ENCODE results near the gene USP31. TPM values are rescaled to one million over a fixed set of nuclear protein-coding genes. Genes with fewer than 3 reads are reported as not detected.

Gene USP31
- total and polyA plus RNA-seq, 7 experiments from 2014 or later = 0.20 to 6.0 (median 3.6) TPM

GRCh38 chr16:23140107-23140506, 9.1 kb downstream of the USP31 start:
- ATAC-seq = no peak
- no peaks in the 10 kb centered on the region for H3K4me1 ChIP-seq (ENCODE audit: control insufficient read depth in 2 of 2, insufficient read depth in 2 of 2, low read length in 2 of 2)
- H3K9me3 Mint-ChIP-seq = peaks cover 0 to 39% (median 18%) of the 10 kb centered on the region in 11 donors
- H3K4me3 Mint-ChIP-seq = no peak overlapping the region
- H3K27me3 Mint-ChIP-seq = no peaks in the 10 kb centered on the region
- H3K4me1 Mint-ChIP-seq = peaks cover 2 to 8% (median 3%) of the 10 kb centered on the region in 7 donors
- H3K27me3 ChIP-seq (ENCODE audit: control insufficient read depth in 2 of 2, insufficient read depth in 2 of 2, low read length in 2 of 2) = no peaks in the 10 kb centered on the region
- no peak for DNase-seq
- CTCF ChIA-PET = no interaction called here
- no peak overlapping the region for H3K27ac Mint-ChIP-seq
- intact Hi-C loops (cut with micrococcal nuclease) = no loop called here
- H3K27ac ChIP-seq (ENCODE audit: low read depth, low read length) = no peak overlapping the region
- peaks cover 5 to 25% (median 12%) of the 10 kb centered on the region in 5 donors for H3K36me3 Mint-ChIP-seq
- H3K36me3 ChIP-seq (ENCODE audit: control insufficient read depth in 2 of 3, insufficient read depth in 3 of 3, low read length in 3 of 3) = no peaks in the 10 kb centered on the region
- H3K4me3 ChIP-seq (ENCODE audit: low read length) = no peak overlapping the region
- POLR2A ChIA-PET = no interaction called here
- H3K9me3 ChIP-seq (ENCODE audit: control insufficient read depth in 2 of 3, low read length in 3 of 3) = no peaks in the 10 kb centered on the region

GRCh38 chr16:23137818-23138217, 11.4 kb downstream of the USP31 start:
- Mint-ChIP-seq H3K4me3 (no peak overlapping the region), H3K4me1 (peaks cover 0 to 6% (median 0%) of the 10 kb centered on the region in 7 donors), H3K27ac (no peak overlapping the region), H3K27me3 (peaks cover 0 to 2% (median 0%) of the 10 kb centered on the region in 5 donors), H3K36me3 (peaks cover 5 to 31% (median 12%) of the 10 kb centered on the region in 5 donors), H3K9me3 (peaks cover 0 to 41% (median 18%) of the 10 kb centered on the region in 11 donors)
- POLR2A ChIA-PET = no interaction called here
- Histone ChIP-seq H3K27me3 (ENCODE audit: control insufficient read depth in 2 of 2, insufficient read depth in 2 of 2, low read length in 2 of 2) (no peaks in the 10 kb centered on the region), H3K4me1 (ENCODE audit: control insufficient read depth in 2 of 2, insufficient read depth in 2 of 2, low read length in 2 of 2) (no peaks in the 10 kb centered on the region), H3K27ac (ENCODE audit: low read depth, low read length) (no peak overlapping the region), H3K9me3 (ENCODE audit: control insufficient read depth in 2 of 3, low read length in 3 of 3) (no peaks in the 10 kb centered on the region), H3K36me3 (ENCODE audit: control insufficient read depth in 2 of 3, insufficient read depth in 3 of 3, low read length in 3 of 3) (no peaks in the 10 kb centered on the region), H3K4me3 (ENCODE audit: low read length) (no peak overlapping the region)
- DNase-seq = no peak
- no peak for ATAC-seq
- CTCF ChIA-PET = no interaction called here
- intact Hi-C loops (cut with micrococcal nuclease) = no loop called here

- peaks cover 0 to 41% (median 18%) of the 10 kb centered on the region in 11 donors for H3K9me3 Mint-ChIP-seq
- no peaks in the 10 kb centered on the region for H3K9me3 ChIP-seq (ENCODE audit: control insufficient read depth in 2 of 3, low read length in 3 of 3)
- intact Hi-C loops (cut with micrococcal nuclease) = no loop called here
- H3K27me3 Mint-ChIP-seq = peaks cover 0 to 2% (median 0%) of the 10 kb centered on the region in 5 donors
- H3K27me3 ChIP-seq (ENCODE audit: control insufficient read depth in 2 of 2, insufficient read depth in 2 of 2, low read length in 2 of 2) = no peaks in the 10 kb centered on the region
- no peak overlapping the region for H3K27ac ChIP-seq (ENCODE audit: low read depth, low read length)
- H3K4me3 ChIP-seq (ENCODE audit: low read length) = no peak overlapping the region
- no peak overlapping the region for H3K27ac Mint-ChIP-seq
- no peaks in the 10 kb centered on the region for H3K36me3 ChIP-seq (ENCODE audit: control insufficient read depth in 2 of 3, insufficient read depth in 3 of 3, low read length in 3 of 3)
- ChIA-PET CTCF (no interaction called here), POLR2A (no interaction called here)
- DNase-seq (no peak), ATAC-seq (no peak)
- H3K4me1 Mint-ChIP-seq = peaks cover 0 to 9% (median 0%) of the 10 kb centered on the region in 7 donors
- no peaks in the 10 kb centered on the region for H3K4me1 ChIP-seq (ENCODE audit: control insufficient read depth in 2 of 2, insufficient read depth in 2 of 2, low read length in 2 of 2)
- peaks cover 5 to 31% (median 12%) of the 10 kb centered on the region in 5 donors for H3K36me3 Mint-ChIP-seq
- no peak overlapping the region for H3K4me3 Mint-ChIP-seq
These were observed 12.0 kb downstream of the USP31 start for GRCh38 chr16:23137256-23137655.

- Mint-ChIP-seq H3K4me3 (no peak overlapping the region), H3K27ac (no peak overlapping the region), H3K4me1 (peaks cover 0 to 9% (median 4%) of the 10 kb centered on the region in 7 donors), H3K9me3 (peaks cover 0 to 41% (median 18%) of the 10 kb centered on the region in 11 donors), H3K27me3 (peaks cover 0 to 2% (median 0%) of the 10 kb centered on the region in 5 donors), H3K36me3 (peaks cover 5 to 31% (median 12%) of the 10 kb centered on the region in 5 donors)
- intact Hi-C loops (cut with micrococcal nuclease) = no loop called here
- Histone ChIP-seq H3K36me3 (ENCODE audit: control insufficient read depth in 2 of 3, insufficient read depth in 3 of 3, low read length in 3 of 3) (no peaks in the 10 kb centered on the region), H3K4me1 (ENCODE audit: control insufficient read depth in 2 of 2, insufficient read depth in 2 of 2, low read length in 2 of 2) (no peaks in the 10 kb centered on the region), H3K4me3 (ENCODE audit: low read length) (no peak overlapping the region), H3K9me3 (ENCODE audit: control insufficient read depth in 2 of 3, low read length in 3 of 3) (no peaks in the 10 kb centered on the region), H3K27ac (ENCODE audit: low read depth, low read length) (no peak overlapping the region), H3K27me3 (ENCODE audit: control insufficient read depth in 2 of 2, insufficient read depth in 2 of 2, low read length in 2 of 2) (no peaks in the 10 kb centered on the region)
- ATAC-seq (no peak), DNase-seq (no peak)
- ChIA-PET POLR2A (no interaction called here), CTCF (no interaction called here)
These were observed 15.0 kb downstream of the USP31 start for GRCh38 chr16:23134274-23134673.

- Mint-ChIP-seq H3K27ac (no peak overlapping the region), H3K4me3 (no peak overlapping the region), H3K27me3 (peaks cover 0 to 2% (median 0%) of the 10 kb centered on the region in 5 donors), H3K36me3 (peaks cover 0 to 22% (median 7%) of the 10 kb centered on the region in 5 donors), H3K4me1 (peaks cover 0 to 5% (median 4%) of the 10 kb centered on the region in 7 donors), H3K9me3 (peaks cover 0 to 29% (median 13%) of the 10 kb centered on the region in 11 donors)
- no peak overlapping the region for H3K27ac ChIP-seq (ENCODE audit: low read depth, low read length)
- H3K36me3 ChIP-seq (ENCODE audit: control insufficient read depth in 2 of 3, insufficient read depth in 3 of 3, low read length in 3 of 3) = no peaks in the 10 kb centered on the region
- ATAC-seq = no peak
- no peaks in the 10 kb centered on the region for H3K9me3 ChIP-seq (ENCODE audit: control insufficient read depth in 2 of 3, low read length in 3 of 3)
- ChIA-PET CTCF (no interaction called here), POLR2A (no interaction called here)
- no peaks in the 10 kb centered on the region for H3K4me1 ChIP-seq (ENCODE audit: control insufficient read depth in 2 of 2, insufficient read depth in 2 of 2, low read length in 2 of 2)
- intact Hi-C loops (cut with micrococcal nuclease) = no loop called here
- no peak for DNase-seq
- no peak overlapping the region for H3K4me3 ChIP-seq (ENCODE audit: low read length)
- no peaks in the 10 kb centered on the region for H3K27me3 ChIP-seq (ENCODE audit: control insufficient read depth in 2 of 2, insufficient read depth in 2 of 2, low read length in 2 of 2)
These were observed 16.3 kb downstream of the USP31 start for GRCh38 chr16:23132775-23133463.

GRCh38 chr16:23131931-23132621, 17.2 kb downstream of the USP31 start:
- Mint-ChIP-seq H3K27me3 (peaks cover 0 to 2% (median 0%) of the 10 kb centered on the region in 5 donors), H3K4me3 (no peak overlapping the region), H3K4me1 (peaks cover 0 to 5% (median 4%) of the 10 kb centered on the region in 7 donors), H3K36me3 (peaks cover 0 to 15% (median 4%) of the 10 kb centered on the region in 5 donors), H3K9me3 (peaks cover 0 to 21% (median 7%) of the 10 kb centered on the region in 11 donors), H3K27ac (no peak overlapping the region)
- intact Hi-C loops (cut with micrococcal nuclease) = no loop called here
- no peak overlapping the region for H3K4me3 ChIP-seq (ENCODE audit: low read length)
- no peak overlapping the region for H3K27ac ChIP-seq (ENCODE audit: low read depth, low read length)
- H3K27me3 ChIP-seq (ENCODE audit: control insufficient read depth in 2 of 2, insufficient read depth in 2 of 2, low read length in 2 of 2) = no peaks in the 10 kb centered on the region
- H3K4me1 ChIP-seq (ENCODE audit: control insufficient read depth in 2 of 2, insufficient read depth in 2 of 2, low read length in 2 of 2) = no peaks in the 10 kb centered on the region
- ATAC-seq (no peak), DNase-seq (no peak)
- POLR2A ChIA-PET = no interaction called here
- CTCF ChIA-PET = no interaction called here
- no peaks in the 10 kb centered on the region for H3K36me3 ChIP-seq (ENCODE audit: control insufficient read depth in 2 of 3, insufficient read depth in 3 of 3, low read length in 3 of 3)
- no peaks in the 10 kb centered on the region for H3K9me3 ChIP-seq (ENCODE audit: control insufficient read depth in 2 of 3, low read length in 3 of 3)

All from naive thymus-derived CD4-positive, alpha-beta T cell (primary cell).